ENCODE results near the gene IRAK1.

GRCh38 chrX:154057791-154058190 is 38.1 kb upstream of the IRAK1 start:
- TF ChIP-seq POLR2AphosphoS5 (IDR thresholded peaks at IDR 0.05; ENCODE audit: low read depth, low read length) (no peak), CTCF (IDR thresholded peaks at IDR 0.05) (no peak), MEF2A (IDR thresholded peaks at IDR 0.05; ENCODE audit: borderline replicate concordance, low read depth) (no peak), EZH2phosphoT487 (IDR thresholded peaks at IDR 0.05; ENCODE audit: borderline replicate concordance, low read depth) (no peak), EP300 (IDR thresholded peaks at IDR 0.05; ENCODE audit: borderline replicate concordance in 1 of 2, low read depth in 1 of 2, low read length in 1 of 2) (no peak), IRF3 (IDR thresholded peaks at IDR 0.05; ENCODE audit: low read depth, low read length) (no peak), YY1 (IDR thresholded peaks at IDR 0.05; ENCODE audit: low read depth) (no peak), RFX5 (IDR thresholded peaks at IDR 0.05; ENCODE audit: low read length) (no peak)
- TF ChIP-seq, protein P1, sequence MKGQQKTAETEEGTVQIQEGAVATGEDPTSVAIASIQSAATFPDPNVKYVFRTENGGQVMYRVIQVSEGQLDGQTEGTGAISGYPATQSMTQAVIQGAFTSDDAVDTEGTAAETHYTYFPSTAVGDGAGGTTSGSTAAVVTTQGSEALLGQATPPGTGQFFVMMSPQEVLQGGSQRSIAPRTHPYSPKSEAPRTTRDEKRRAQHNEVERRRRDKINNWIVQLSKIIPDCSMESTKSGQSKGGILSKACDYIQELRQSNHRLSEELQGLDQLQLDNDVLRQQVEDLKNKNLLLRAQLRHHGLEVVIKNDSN (IDR thresholded peaks at IDR 0.05; ENCODE audit: borderline replicate concordance, low read depth): no peak
